ENCODE data around the gene SULT1A2. TPM values are rescaled to one million over a fixed set of nuclear protein-coding genes. Genes with fewer than 3 reads are reported as not detected.

SULT1A2 gene
- total and polyA plus RNA-seq, 2 of the 4 experiments (the other 2 are of a cell fraction): 0.09 TPM; not detected in 1

- BruUV-seq (replicated peaks): no TSS peak
Observed at GRCh38 chr16:28543072-28543471, 53.8 kb downstream of the SULT1A2 start.

More at GRCh38 chr16:28543072-28543471, 53.8 kb downstream of the SULT1A2 start:
- no peak for ATAC-seq (ENCODE audit: low read depth)
- Histone ChIP-seq H3K27ac (ENCODE audit: insufficient read depth, low read length) (no peak overlapping the region), H4K20me1 (ENCODE audit: insufficient read depth, low read length) (no peaks in the 10 kb centered on the region), H2BK20ac (ENCODE audit: low read depth, low read length) (no peak overlapping the region), H3K4me1 (ENCODE audit: control insufficient read depth, insufficient read depth, low read length) (peaks cover 4% of the 10 kb centered on the region), H4K8ac (ENCODE audit: low read depth in 2 of 2, low read length in 2 of 2) (no peak overlapping the region), H3K14ac (replicated peaks; ENCODE audit: low read depth, low read length) (no peak overlapping the region), H3K18ac (ENCODE audit: low read depth, low read length) (no peak overlapping the region), H3K9ac (ENCODE audit: low read depth, low read length) (no peak overlapping the region), H3K4ac (ENCODE audit: low read depth, low read length) (no peak overlapping the region), H4K91ac (ENCODE audit: insufficient read depth, low read depth, low read length) (no peak overlapping the region), H3K79me1 (ENCODE audit: low read depth in 1 of 2, low read length in 2 of 2) (peaks cover 4 to 6% of the 10 kb centered on the region in 2 experiments), H2BK5ac (ENCODE audit: low read depth, low read length, poor library complexity, severe bottlenecking) (no peak overlapping the region), H2AFZ (replicated peaks; ENCODE audit: low read length, poor library complexity) (no peak overlapping the region), H3K4me3 (ENCODE audit: insufficient read depth, low read depth, low read length) (no peak overlapping the region), H3K4me2 (ENCODE audit: low read depth, low read length) (no peak overlapping the region), H2BK120ac (ENCODE audit: low read depth, low read length) (no peak overlapping the region), H2AK5ac (ENCODE audit: low read depth, low read length) (no peak overlapping the region), H3K9me3 (ENCODE audit: control insufficient read depth, insufficient read depth, low read length) (no peaks in the 10 kb centered on the region), H3K36me3 (ENCODE audit: control insufficient read depth, insufficient read depth, low read length) (no peaks in the 10 kb centered on the region), H3K56ac (ENCODE audit: extremely low read depth, insufficient read depth, low read length) (no peak overlapping the region), H2AK9ac (replicated peaks; ENCODE audit: low read depth, low read length, poor library complexity) (no peak overlapping the region), H3K9me1 (ENCODE audit: insufficient read depth, low read length) (peaks cover 3% of the 10 kb centered on the region; the same call in 1 of the 2 replicates), H3K27me3 (ENCODE audit: control insufficient read depth, insufficient read depth, low read length) (peaks cover 2% of the 10 kb centered on the region), H2BK15ac (ENCODE audit: low read depth, low read length) (no peak overlapping the region), H3K23ac (ENCODE audit: low read depth, low read length) (no peak overlapping the region), H4K5ac (ENCODE audit: low read depth, low read length) (no peak overlapping the region)
- CTCF ChIA-PET: no interaction called here
- in situ Hi-C loops (cut with MboI; ENCODE audit: low sequenced_read_pairs): loop anchor here (10.0 kb wide), 1 partner anchor 218 kb away; no protein-coding TSS in a partner anchor
- DNase-seq: no peak
- no CpG with 5 or more reads among the region's 7 CpGs for WGBS, 2 experiments (ENCODE audit: extremely low coverage in 2 of 2, insufficient read length in 1 of 2)
- dilution Hi-C loops (cut with HindIII; ENCODE audit: low sequenced_read_pairs, unreplicated experiment): no loop called here
- TF ChIP-seq FOS (IDR thresholded peaks at IDR 0.05; ENCODE audit: low read depth, low read length) (no peak), USF2 (IDR thresholded peaks at IDR 0.05; ENCODE audit: low read depth, low read length) (no peak), RFX5 (IDR thresholded peaks at IDR 0.05; ENCODE audit: low read depth, low read length) (no peak), RAD21 (IDR thresholded peaks at IDR 0.05; ENCODE audit: low read length) (no peak), MAZ (IDR thresholded peaks at IDR 0.05; ENCODE audit: borderline replicate concordance, low read depth, low read length) (no peak), CHD1 (IDR thresholded peaks at IDR 0.05; ENCODE audit: low read depth, low read length) (no peak), BHLHE40 (IDR thresholded peaks at IDR 0.05; ENCODE audit: low read depth, low read length) (no peak), ELK1 (IDR thresholded peaks at IDR 0.05; ENCODE audit: borderline replicate concordance, low read depth, low read length) (no peak), MXI1 (IDR thresholded peaks at IDR 0.05; ENCODE audit: borderline replicate concordance, low read depth, low read length) (no peak), CTCF (conservative IDR thresholded peaks at IDR 0.05; ENCODE audit: low read depth, low read length) (no peak), MAFK (IDR thresholded peaks at IDR 0.05; ENCODE audit: low read depth, low read length) (no peak), POLR2A (IDR thresholded peaks at IDR 0.05; ENCODE audit: low read depth, low read length) (no peak), SMC3 (IDR thresholded peaks at IDR 0.05; ENCODE audit: low read depth, low read length) (no peak), RCOR1 (IDR thresholded peaks at IDR 0.05; ENCODE audit: insufficient replicate concordance, low read length) (no peak)
- POLR2A ChIA-PET (ENCODE audit: unreplicated experiment): no interaction called here
- intact Hi-C loops (cut with micrococcal nuclease): no loop called here

Data from IMR-90 (cell line).